Spinal cord (tissue), 10 donors: Measurements from ENCODE around the gene HDLBP. TPM values are rescaled to one million over a fixed set of nuclear protein-coding genes. Genes with fewer than 3 reads are reported as not detected.

ENCODE experiments used
- DNase-seq, 6 donors: peaks; one replicate each; pipeline versions ENCODE4 v3.0.0 to v3.0.0-alpha.2; 2013 to 2015; ENCODE audit warnings: low spot score in 6 of 6, low read depth in 4 of 6
- H3K27ac ChIP-seq: one replicate; pipeline ENCODE4 v1.5.1; 2013; ENCODE audit warnings: low read depth, low read length, control low read depth
- H3K27me3 ChIP-seq: one replicate; pipeline ENCODE4 v1.6.1; 2013; ENCODE audit warnings: low read length; ENCODE audit not compliant: control insufficient read depth, insufficient read depth
- H3K36me3 ChIP-seq: one replicate; pipeline ENCODE4 v1.6.1; 2013; ENCODE audit warnings: low read length; ENCODE audit not compliant: control insufficient read depth, insufficient read depth
- H3K4me1 ChIP-seq: one replicate; pipeline ENCODE4 v1.6.1; 2013; ENCODE audit warnings: low read length; ENCODE audit not compliant: control insufficient read depth, insufficient read depth
- H3K4me3 ChIP-seq: one replicate; pipeline ENCODE4 v1.5.1; 2013; ENCODE audit warnings: low read depth, low read length, control low read depth
- H3K9me3 ChIP-seq: one replicate; pipeline ENCODE4 v1.6.1; 2013; ENCODE audit warnings: low read length; ENCODE audit not compliant: control insufficient read depth, insufficient read depth
- WGBS: methylation state at CpG from one replicate; pipeline ENCODE4 v1.1.5; 2013; ENCODE audit warnings: missing lambda C conversion rate; ENCODE audit not compliant: insufficient coverage; 5-methylcytosine and 5-hydroxymethylcytosine counted together
- polyA plus RNA-seq, 2 donors: library from polyadenylated mRNA; unstranded; fragments of 120-200 nt; gene quantifications; one replicate each; pipeline ENCODE4 v1.2.1, GENCODE V29; 2013; ENCODE audit not compliant: insufficient read length in 2 of 2
- total RNA-seq, 2 donors: library from RNA; depleted of rRNA in 1 of 2; stranded (reverse); fragments of 120-200 nt in 1 of 2; fragments of >200 nt in 1 of 2; gene quantifications; one replicate each; pipeline versions ENCODE4 v1.2.3 to v1.2.4, GENCODE V29; 2013 to 2014
- donor health status: healthy.

Gene HDLBP
- total and polyA plus RNA-seq, 4 donors = 230 to 355 (median 287) TPM

GRCh38 chr2:241187101-241187917 is 128.2 kb downstream of the HDLBP start:
- peaks cover 31% of the 10 kb centered on the region for H3K36me3 ChIP-seq
- H3K4me3 ChIP-seq = no peak overlapping the region
- H3K4me1 ChIP-seq = peaks cover 9% of the 10 kb centered on the region
- H3K9me3 ChIP-seq = no peaks in the 10 kb centered on the region
- WGBS = 56% methylated on average over 12 of the region's 14 CpGs
- no peaks in the 10 kb centered on the region for H3K27me3 ChIP-seq
- H3K27ac ChIP-seq = no peak overlapping the region
- peak in 1 of 6 donors; percentile 4 for DNase-seq

GRCh38 chr2:241185961-241186360 is 129.5 kb downstream of the HDLBP start:
- H3K27ac ChIP-seq = no peak overlapping the region
- H3K36me3 ChIP-seq = peaks cover 44% of the 10 kb centered on the region
- no peaks in the 10 kb centered on the region for H3K9me3 ChIP-seq
- DNase-seq = no peak
- no peak overlapping the region for H3K4me3 ChIP-seq
- no peaks in the 10 kb centered on the region for H3K27me3 ChIP-seq
- 83% methylated on average over 11 of the region's 11 CpGs for WGBS
- H3K4me1 ChIP-seq = peaks cover 9% of the 10 kb centered on the region

- no peak for DNase-seq
- Histone ChIP-seq H3K27me3 (no peaks in the 10 kb centered on the region), H3K4me1 (peaks cover 9% of the 10 kb centered on the region), H3K9me3 (no peaks in the 10 kb centered on the region), H3K4me3 (no peak overlapping the region), H3K36me3 (peaks cover 50% of the 10 kb centered on the region), H3K27ac (no peak overlapping the region)
- WGBS = 63% methylated on average over 4 of the region's 9 CpGs
Measured at GRCh38 chr2:241184901-241185300, 130.6 kb downstream of the HDLBP start.

- no peaks in the 10 kb centered on the region for H3K9me3 ChIP-seq
- peaks cover 62% of the 10 kb centered on the region for H3K36me3 ChIP-seq
- WGBS = 85% methylated on average over 7 of the region's 9 CpGs
- no peaks in the 10 kb centered on the region for H3K27me3 ChIP-seq
- no peak overlapping the region for H3K4me3 ChIP-seq
- H3K27ac ChIP-seq = no peak overlapping the region
- H3K4me1 ChIP-seq = peaks cover 4% of the 10 kb centered on the region
- no peak for DNase-seq
Measured at GRCh38 chr2:241183221-241183620, 132.3 kb downstream of the HDLBP start.

- WGBS = 93% methylated on average over 27 of the region's 28 CpGs
- H3K36me3 ChIP-seq = peaks cover 66% of the 10 kb centered on the region
Measured at GRCh38 chr2:241182531-241183133, 132.8 kb downstream of the HDLBP start.

GRCh38 chr2:241182126-241182525 is 133.3 kb downstream of the HDLBP start:
- Histone ChIP-seq H3K4me1 (no peaks in the 10 kb centered on the region), H3K9me3 (no peaks in the 10 kb centered on the region), H3K27me3 (no peaks in the 10 kb centered on the region), H3K27ac (no peak overlapping the region), H3K4me3 (no peak overlapping the region), H3K36me3 (peaks cover 69% of the 10 kb centered on the region)
- WGBS = 75% methylated on average over 3 of the region's 3 CpGs
- no peak for DNase-seq

More at GRCh38 chr2:241182531-241183133, 132.8 kb downstream of the HDLBP start:
- H3K9me3 ChIP-seq = no peaks in the 10 kb centered on the region
- H3K27ac ChIP-seq = no peak overlapping the region
- no peak for DNase-seq
- H3K27me3 ChIP-seq = no peaks in the 10 kb centered on the region
- H3K4me3 ChIP-seq = no peak overlapping the region
- no peaks in the 10 kb centered on the region for H3K4me1 ChIP-seq

GRCh38 chr2:241180495-241180894 is 135.0 kb downstream of the HDLBP start:
- H3K36me3 ChIP-seq = peaks cover 76% of the 10 kb centered on the region
- WGBS = 67% methylated on average over 12 of the region's 12 CpGs
- no peaks in the 10 kb centered on the region for H3K27me3 ChIP-seq
- DNase-seq = no peak
- no peak overlapping the region for H3K4me3 ChIP-seq
- no peak overlapping the region for H3K27ac ChIP-seq
- H3K4me1 ChIP-seq = no peaks in the 10 kb centered on the region
- no peaks in the 10 kb centered on the region for H3K9me3 ChIP-seq

GRCh38 chr2:241179899-241180298 is 135.6 kb downstream of the HDLBP start:
- no peaks in the 10 kb centered on the region for H3K9me3 ChIP-seq
- no peak overlapping the region for H3K4me3 ChIP-seq
- no peak for DNase-seq
- H3K27me3 ChIP-seq = no peaks in the 10 kb centered on the region
- H3K36me3 ChIP-seq = peaks cover 72% of the 10 kb centered on the region
- WGBS = no CpG with 5 or more reads among the region's 4 CpGs
- no peak overlapping the region for H3K27ac ChIP-seq
- no peaks in the 10 kb centered on the region for H3K4me1 ChIP-seq

- 81% methylated on average over 4 of the region's 4 CpGs for WGBS
- Histone ChIP-seq H3K4me1 (no peaks in the 10 kb centered on the region), H3K4me3 (no peak overlapping the region), H3K36me3 (peaks cover 63% of the 10 kb centered on the region), H3K27me3 (no peaks in the 10 kb centered on the region), H3K27ac (no peak overlapping the region), H3K9me3 (no peaks in the 10 kb centered on the region)
- DNase-seq = no peak
Measured at GRCh38 chr2:241178961-241179360, 136.5 kb downstream of the HDLBP start.
